A673 (cell line): ENCODE results near the gene STK33. TPM values are rescaled to one million over a fixed set of nuclear protein-coding genes. Genes with fewer than 3 reads are reported as not detected.

Experiments used
- BruUV-seq: library from RNA; stranded (reverse); fragments of 400-500 nt; replicated peaks from 2 replicates; lab custom pipeline; 2021; lab: Mats Ljungman, UMichigan
- CTCF ChIA-PET: fragments of 300-600 bp; sonication (Branson Sonifier 250); formaldehyde crosslinking; loops from one replicate; lab custom pipeline; 2022; ENCODE audit warnings: antibody characterized with exemption; lab: Charles Lee
- POLR2A ChIA-PET: fragments of 300-600 bp; sonication (Branson Sonifier 250); formaldehyde crosslinking; loops from one replicate; lab custom pipeline; 2022; ENCODE audit warnings: antibody characterized with exemption; ENCODE audit not compliant: low non-redundant PET; lab: Charles Lee
- DNase-seq: peaks from one replicate; pipeline ENCODE4 v3.0.0-alpha.2; 2015; ENCODE audit warnings: low spot score
- H3K27ac ChIP-seq: fragments of 200-600 bp; sonication (generic); 2 replicates; pipeline ENCODE4 v1.5.1; 2016; ENCODE audit warnings: mixed run types, low read depth, mild to moderate bottlenecking, mixed read lengths, antibody characterized with exemption, low read length; ENCODE audit not compliant: poor library complexity, severe bottlenecking
- H3K27me3 ChIP-seq: fragments of 200-600 bp; sonication (generic); replicated peaks from 2 replicates; pipeline ENCODE4 v1.6.1; 2017; ENCODE audit warnings: mixed run types, low read depth, mild to moderate bottlenecking, mixed read lengths, antibody characterized with exemption, low read length; ENCODE audit not compliant: insufficient read depth, poor library complexity
- H3K36me3 ChIP-seq: fragments of 200-600 bp; sonication (generic); 2 replicates; pipeline ENCODE4 v1.6.1; 2016; ENCODE audit warnings: mixed run types, mild to moderate bottlenecking, mixed read lengths, antibody characterized with exemption, low read length; ENCODE audit not compliant: insufficient read depth, poor library complexity, severe bottlenecking
- H3K4me1 ChIP-seq: fragments of 200-600 bp; sonication (generic); 2 replicates; pipeline ENCODE4 v1.6.1; 2017; ENCODE audit warnings: mixed run types, mild to moderate bottlenecking, mixed read lengths, antibody characterized with exemption, low read length; ENCODE audit not compliant: insufficient read depth, poor library complexity, severe bottlenecking
- H3K4me3 ChIP-seq: fragments of 200-600 bp; sonication (generic); 2 replicates; pipeline ENCODE4 v1.5.1; 2016; ENCODE audit warnings: low read depth, mixed run types, mild to moderate bottlenecking, mixed read lengths, low read length; ENCODE audit not compliant: poor library complexity, severe bottlenecking
- H3K9me3 ChIP-seq: fragments of 200-600 bp; sonication (generic); 2 replicates; pipeline ENCODE4 v1.6.1; 2016; ENCODE audit warnings: mixed run types, low read depth, mild to moderate bottlenecking, mixed read lengths, antibody characterized with exemption, low read length; ENCODE audit not compliant: poor library complexity, severe bottlenecking
- EZH2 ChIP-seq: fragments of 200-600 bp; sonication (generic); IDR thresholded peaks from 2 replicates; pipeline ENCODE4 v1.6.1; 2017; ENCODE audit warnings: borderline replicate concordance, low read depth, mild to moderate bottlenecking, mixed read lengths, antibody characterized with exemption, low read length; ENCODE audit not compliant: poor library complexity, severe bottlenecking
- intact Hi-C: fragments of 100-400 bp; cut with micrococcal nuclease; formaldehyde crosslinking; loops from one replicate; pipeline ENCODE4 v1.10.0; 2022; ENCODE audit not compliant: unreplicated experiment
- total RNA-seq: library from RNA; stranded (reverse); gene quantifications from 2 replicates; pipeline ENCODE4 v1.2.3, GENCODE V29; 2021
- TF ChIP-seq, protein P1 (sequence below): fragments of 300-800, 200-600 bp; sonication (generic); conservative IDR thresholded peaks from 2 replicates; pipeline ENCODE4 v1.5.1; 2017; ENCODE audit warnings: low read depth, mild to moderate bottlenecking, antibody characterized with exemption, low read length, moderate library complexity, mixed read lengths

The STK33 gene
- total RNA-seq, 1 experiment from 2014 or later, result not detected

GRCh38 chr11:8484251-8484650 lies 109.8 kb downstream of the STK33 start:
- CTCF ChIA-PET, result no interaction called here
- no peak for TF ChIP-seq EZH2
- TF ChIP-seq, protein P1, sequence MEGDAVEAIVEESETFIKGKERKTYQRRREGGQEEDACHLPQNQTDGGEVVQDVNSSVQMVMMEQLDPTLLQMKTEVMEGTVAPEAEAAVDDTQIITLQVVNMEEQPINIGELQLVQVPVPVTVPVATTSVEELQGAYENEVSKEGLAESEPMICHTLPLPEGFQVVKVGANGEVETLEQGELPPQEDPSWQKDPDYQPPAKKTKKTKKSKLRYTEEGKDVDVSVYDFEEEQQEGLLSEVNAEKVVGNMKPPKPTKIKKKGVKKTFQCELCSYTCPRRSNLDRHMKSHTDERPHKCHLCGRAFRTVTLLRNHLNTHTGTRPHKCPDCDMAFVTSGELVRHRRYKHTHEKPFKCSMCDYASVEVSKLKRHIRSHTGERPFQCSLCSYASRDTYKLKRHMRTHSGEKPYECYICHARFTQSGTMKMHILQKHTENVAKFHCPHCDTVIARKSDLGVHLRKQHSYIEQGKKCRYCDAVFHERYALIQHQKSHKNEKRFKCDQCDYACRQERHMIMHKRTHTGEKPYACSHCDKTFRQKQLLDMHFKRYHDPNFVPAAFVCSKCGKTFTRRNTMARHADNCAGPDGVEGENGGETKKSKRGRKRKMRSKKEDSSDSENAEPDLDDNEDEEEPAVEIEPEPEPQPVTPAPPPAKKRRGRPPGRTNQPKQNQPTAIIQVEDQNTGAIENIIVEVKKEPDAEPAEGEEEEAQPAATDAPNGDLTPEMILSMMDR, result no peak

DNA sequence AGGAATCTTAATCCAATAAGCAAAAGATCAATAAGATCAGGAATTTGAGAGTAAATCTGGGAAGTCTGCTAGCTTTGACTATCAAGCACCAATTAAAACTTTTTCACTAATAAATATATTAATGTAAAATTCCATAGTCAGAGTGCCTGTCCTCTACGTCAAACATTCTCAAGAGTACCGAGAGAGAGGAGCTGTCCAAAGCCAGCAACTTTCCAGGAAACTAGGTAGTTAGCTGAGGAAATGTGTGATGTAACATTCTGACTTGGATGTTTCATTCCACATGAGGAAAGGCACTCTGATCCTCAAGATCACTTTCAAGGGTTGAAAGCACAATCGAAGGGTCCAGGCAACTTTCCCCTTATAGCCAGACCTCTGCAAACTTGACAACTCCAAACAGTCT lies 113.2 kb downstream of the STK33 start:
- Histone ChIP-seq H3K27ac (no peak overlapping the region), H3K9me3 (no peaks in the 10 kb centered on the region), H3K4me3 (no peak overlapping the region), H3K4me1 (no peaks in the 10 kb centered on the region), H3K36me3 (no peaks in the 10 kb centered on the region), H3K27me3 (peaks cover 37% of the 10 kb centered on the region)
- intact Hi-C loops, result no loop called here
- no TSS peak for BruUV-seq
- ChIA-PET POLR2A (no interaction called here), CTCF (no interaction called here)
- no peak for DNase-seq
- no peak for TF ChIP-seq EZH2
- TF ChIP-seq, protein P1, result no peak

More at GRCh38 chr11:8484251-8484650, 109.8 kb downstream of the STK33 start:
- Histone ChIP-seq H3K27ac (no peak overlapping the region), H3K4me1 (no peaks in the 10 kb centered on the region), H3K27me3 (peaks cover 24% of the 10 kb centered on the region), H3K36me3 (no peaks in the 10 kb centered on the region), H3K4me3 (no peak overlapping the region), H3K9me3 (no peaks in the 10 kb centered on the region)
- intact Hi-C loops, result no loop called here
- DNase-seq, result no peak
- POLR2A ChIA-PET, result no interaction called here
- BruUV-seq, result no TSS peak

- no peak overlapping the region for H3K4me3 ChIP-seq
- CTCF ChIA-PET, result no interaction called here
- peaks cover 50% of the 10 kb centered on the region for H3K27me3 ChIP-seq
- TF ChIP-seq EZH2, result no peak
- TF ChIP-seq, protein P1, result no peak
- no peaks in the 10 kb centered on the region for H3K9me3 ChIP-seq
- POLR2A ChIA-PET, result no interaction called here
- DNase-seq, result no peak
- no peaks in the 10 kb centered on the region for H3K36me3 ChIP-seq
- intact Hi-C loops, result no loop called here
- H3K27ac ChIP-seq, result no peak overlapping the region
- no TSS peak for BruUV-seq
- H3K4me1 ChIP-seq, result no peaks in the 10 kb centered on the region
Observed at GRCh38 chr11:8477680-8478079, 116.3 kb downstream of the STK33 start.
